ENCODE data around the gene ZNF613. TPM values are rescaled to one million over a fixed set of nuclear protein-coding genes. Genes with fewer than 3 reads are reported as not detected.

The ZNF613 gene
- total and polyA plus RNA-seq, 2 of the 13 experiments (the other 11 are each of a cell fraction or from before 2014, with no cell fraction given), result 3.6 to 8.3 TPM

DNA sequence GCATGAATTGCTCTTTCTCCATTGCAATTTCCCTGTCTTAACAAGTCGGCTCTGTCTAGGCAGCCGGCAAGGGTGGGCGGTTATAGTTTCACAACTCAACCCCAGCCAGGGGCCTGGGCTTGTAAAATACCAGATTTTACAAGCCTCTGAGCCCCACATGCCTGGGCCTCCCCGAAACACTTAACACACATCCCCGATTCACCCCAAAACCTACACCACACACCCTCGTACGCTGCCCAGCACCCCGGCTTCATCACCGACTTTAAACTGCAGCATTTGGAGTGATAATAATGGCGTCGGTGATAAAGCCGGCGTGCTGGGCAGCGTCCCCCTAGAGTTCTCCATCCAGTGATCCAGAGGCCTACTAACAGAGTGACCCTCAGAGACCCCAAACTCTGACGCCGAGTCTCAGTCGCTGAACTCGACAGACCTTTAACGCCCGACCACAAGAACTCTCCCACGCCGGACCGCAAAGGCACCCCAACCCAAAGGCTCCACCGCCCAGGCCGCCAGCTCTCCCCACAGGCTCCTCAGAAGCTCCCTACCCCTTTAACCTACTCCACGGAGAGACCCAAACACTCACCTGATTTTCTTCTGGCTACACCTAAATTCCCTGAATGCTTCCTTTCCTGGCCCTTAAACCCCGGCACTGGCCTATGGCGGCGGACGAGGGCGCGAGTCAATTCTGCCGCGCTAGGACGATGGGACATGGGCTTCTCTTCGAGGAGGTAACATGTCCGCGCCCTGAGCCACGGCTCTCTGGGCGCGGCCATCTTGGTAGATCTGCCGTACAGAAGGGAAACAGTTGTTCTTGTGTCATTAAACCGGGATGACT lies 22.7 kb upstream of the ZNF613 start, which contains the start of gene ZNF649 (continued):
- TF ChIP-seq, protein P1, sequence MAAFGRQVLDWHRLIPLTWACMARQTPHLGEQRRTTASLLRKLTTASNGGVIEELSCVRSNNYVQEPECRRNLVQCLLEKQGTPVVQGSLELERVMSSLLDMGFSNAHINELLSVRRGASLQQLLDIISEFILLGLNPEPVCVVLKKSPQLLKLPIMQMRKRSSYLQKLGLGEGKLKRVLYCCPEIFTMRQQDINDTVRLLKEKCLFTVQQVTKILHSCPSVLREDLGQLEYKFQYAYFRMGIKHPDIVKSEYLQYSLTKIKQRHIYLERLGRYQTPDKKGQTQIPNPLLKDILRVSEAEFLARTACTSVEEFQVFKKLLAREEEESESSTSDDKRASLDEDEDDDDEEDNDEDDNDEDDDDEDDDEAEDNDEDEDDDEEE (CRISPR knock-in tag; IDR thresholded peaks at IDR 0.05), result 0 out of 2 replicates have a peak, but pooled peaks have one; percentile 66
- TF ChIP-seq MIXL1 (CRISPR knock-in tag; IDR thresholded peaks at IDR 0.05), result 0 out of 2 replicates have a peak, but pooled peaks have one; percentile 41
- no peak for TF ChIP-seq ZNF570 (CRISPR knock-in tag; IDR thresholded peaks at IDR 0.05; ENCODE audit: borderline replicate concordance)
- peak; percentile 77; the same call in 1 of the 2 replicates for TF ChIP-seq SIN3B (IDR thresholded peaks at IDR 0.05; ENCODE audit: low read length)
- TF ChIP-seq BCL6 (CRISPR knock-in tag; IDR thresholded peaks at IDR 0.05), result peak; percentile 32; the same call in 1 of the 2 replicates
- TF ChIP-seq HNRNPLL (IDR thresholded peaks at IDR 0.05; ENCODE audit: low read depth, low read length, poor library complexity, severe bottlenecking), result peak; percentile 27
- TF ChIP-seq PHF20 (CRISPR knock-in tag; IDR thresholded peaks at IDR 0.05), result peak; percentile 61
- TF ChIP-seq, protein P2, sequence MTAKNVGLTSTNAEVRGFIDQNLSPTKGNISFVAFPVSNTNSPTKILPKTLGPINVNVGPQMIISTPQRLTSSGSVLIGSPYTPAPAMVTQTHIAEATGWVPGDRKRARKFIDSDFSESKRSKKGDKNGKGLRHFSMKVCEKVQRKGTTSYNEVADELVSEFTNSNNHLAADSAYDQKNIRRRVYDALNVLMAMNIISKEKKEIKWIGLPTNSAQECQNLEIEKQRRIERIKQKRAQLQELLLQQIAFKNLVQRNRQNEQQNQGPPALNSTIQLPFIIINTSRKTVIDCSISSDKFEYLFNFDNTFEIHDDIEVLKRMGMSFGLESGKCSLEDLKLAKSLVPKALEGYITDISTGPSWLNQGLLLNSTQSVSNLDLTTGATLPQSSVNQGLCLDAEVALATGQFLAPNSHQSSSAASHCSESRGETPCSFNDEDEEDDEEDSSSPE (CRISPR knock-in tag; IDR thresholded peaks at IDR 0.05), result peak; percentile 82
- TF ChIP-seq ISX (CRISPR knock-in tag; conservative IDR thresholded peaks at IDR 0.05), result 0 out of 2 replicates have a peak, but pooled peaks have one; percentile 39
- TF ChIP-seq ZNF337 (CRISPR knock-in tag; IDR thresholded peaks at IDR 0.05; ENCODE audit: borderline replicate concordance, low read depth), result no peak
- TF ChIP-seq, protein P3, sequence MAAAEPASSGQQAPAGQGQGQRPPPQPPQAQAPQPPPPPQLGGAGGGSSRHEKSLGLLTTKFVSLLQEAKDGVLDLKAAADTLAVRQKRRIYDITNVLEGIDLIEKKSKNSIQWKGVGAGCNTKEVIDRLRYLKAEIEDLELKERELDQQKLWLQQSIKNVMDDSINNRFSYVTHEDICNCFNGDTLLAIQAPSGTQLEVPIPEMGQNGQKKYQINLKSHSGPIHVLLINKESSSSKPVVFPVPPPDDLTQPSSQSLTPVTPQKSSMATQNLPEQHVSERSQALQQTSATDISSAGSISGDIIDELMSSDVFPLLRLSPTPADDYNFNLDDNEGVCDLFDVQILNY (CRISPR knock-in tag; conservative IDR thresholded peaks at IDR 0.05), result 0 out of 2 replicates have a peak, but pooled peaks have one; percentile 51
- no peak for TF ChIP-seq ZFP36L2 (CRISPR knock-in tag; IDR thresholded peaks at IDR 0.05)
- TF ChIP-seq ZNF205 (CRISPR knock-in tag; IDR thresholded peaks at IDR 0.05), result no peak
- TF ChIP-seq RAD21 (CRISPR knock-in tag; IDR thresholded peaks at IDR 0.05), result 0 out of 2 replicates have a peak, but pooled peaks have one; percentile 4
- peak; percentile 34; the same call in 1 of the 2 replicates for TF ChIP-seq MYPOP (CRISPR knock-in tag; IDR thresholded peaks at IDR 0.05)
- TF ChIP-seq ATAD3A (CRISPR knock-in tag; IDR thresholded peaks at IDR 0.05), result no peak
- TF ChIP-seq, protein P4, sequence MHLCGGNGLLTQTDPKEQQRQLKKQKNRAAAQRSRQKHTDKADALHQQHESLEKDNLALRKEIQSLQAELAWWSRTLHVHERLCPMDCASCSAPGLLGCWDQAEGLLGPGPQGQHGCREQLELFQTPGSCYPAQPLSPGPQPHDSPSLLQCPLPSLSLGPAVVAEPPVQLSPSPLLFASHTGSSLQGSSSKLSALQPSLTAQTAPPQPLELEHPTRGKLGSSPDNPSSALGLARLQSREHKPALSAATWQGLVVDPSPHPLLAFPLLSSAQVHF (CRISPR knock-in tag; IDR thresholded peaks at IDR 0.05), result no peak
- TF ChIP-seq BRD4 (CRISPR knock-in tag; IDR thresholded peaks at IDR 0.05), result peak; percentile 63; the same call in 1 of the 2 replicates
- 0 out of 2 replicates have a peak, but pooled peaks have one; percentile 27 for TF ChIP-seq RFXAP (CRISPR knock-in tag; IDR thresholded peaks at IDR 0.05; ENCODE audit: borderline replicate concordance)
- TF ChIP-seq, protein P5, sequence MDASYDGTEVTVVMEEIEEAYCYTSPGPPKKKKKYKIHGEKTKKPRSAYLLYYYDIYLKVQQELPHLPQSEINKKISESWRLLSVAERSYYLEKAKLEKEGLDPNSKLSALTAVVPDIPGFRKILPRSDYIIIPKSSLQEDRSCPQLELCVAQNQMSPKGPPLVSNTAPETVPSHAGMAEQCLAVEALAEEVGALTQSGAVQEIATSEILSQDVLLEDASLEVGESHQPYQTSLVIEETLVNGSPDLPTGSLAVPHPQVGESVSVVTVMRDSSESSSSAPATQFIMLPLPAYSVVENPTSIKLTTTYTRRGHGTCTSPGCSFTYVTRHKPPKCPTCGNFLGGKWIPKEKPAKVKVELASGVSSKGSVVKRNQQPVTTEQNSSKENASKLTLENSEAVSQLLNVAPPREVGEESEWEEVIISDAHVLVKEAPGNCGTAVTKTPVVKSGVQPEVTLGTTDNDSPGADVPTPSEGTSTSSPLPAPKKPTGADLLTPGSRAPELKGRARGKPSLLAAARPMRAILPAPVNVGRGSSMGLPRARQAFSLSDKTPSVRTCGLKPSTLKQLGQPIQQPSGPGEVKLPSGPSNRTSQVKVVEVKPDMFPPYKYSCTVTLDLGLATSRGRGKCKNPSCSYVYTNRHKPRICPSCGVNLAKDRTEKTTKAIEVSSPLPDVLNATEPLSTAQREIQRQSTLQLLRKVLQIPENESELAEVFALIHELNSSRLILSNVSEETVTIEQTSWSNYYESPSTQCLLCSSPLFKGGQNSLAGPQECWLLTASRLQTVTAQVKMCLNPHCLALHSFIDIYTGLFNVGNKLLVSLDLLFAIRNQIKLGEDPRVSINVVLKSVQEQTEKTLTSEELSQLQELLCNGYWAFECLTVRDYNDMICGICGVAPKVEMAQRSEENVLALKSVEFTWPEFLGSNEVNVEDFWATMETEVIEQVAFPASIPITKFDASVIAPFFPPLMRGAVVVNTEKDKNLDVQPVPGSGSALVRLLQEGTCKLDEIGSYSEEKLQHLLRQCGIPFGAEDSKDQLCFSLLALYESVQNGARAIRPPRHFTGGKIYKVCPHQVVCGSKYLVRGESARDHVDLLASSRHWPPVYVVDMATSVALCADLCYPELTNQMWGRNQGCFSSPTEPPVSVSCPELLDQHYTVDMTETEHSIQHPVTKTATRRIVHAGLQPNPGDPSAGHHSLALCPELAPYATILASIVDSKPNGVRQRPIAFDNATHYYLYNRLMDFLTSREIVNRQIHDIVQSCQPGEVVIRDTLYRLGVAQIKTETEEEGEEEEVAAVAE (CRISPR knock-in tag; IDR thresholded peaks at IDR 0.05; ENCODE audit: borderline replicate concordance), result 0 out of 2 replicates have a peak, but pooled peaks have one; percentile 44
